SU-DHL-6 (cell line): ENCODE data around the gene FRMD1.

Experiments
- H2AFZ ChIP-seq: fragments of 200-600 bp; sonication (generic); 2 replicates; pipeline ENCODE4 v1.6.1; 2014; ENCODE audit warnings: low read depth, mild to moderate bottlenecking, moderate library complexity, mixed read lengths, antibody characterized with exemption, low read length; ENCODE audit not compliant: severe bottlenecking
- H3F3A ChIP-seq: fragments of 200-600 bp; shearing (Covaris generic); 2 replicates; pipeline ENCODE4 v1.6.0; 2016; ENCODE audit warnings: antibody characterized with exemption, mild to moderate bottlenecking; ENCODE audit not compliant: insufficient read depth
- H3K27ac ChIP-seq: fragments of 200-600 bp; sonication (generic); 2 replicates; pipeline ENCODE4 v1.5.1; 2016; ENCODE audit warnings: low read depth, mild to moderate bottlenecking, low read length, moderate library complexity, mixed read lengths
- H3K27me3 ChIP-seq: fragments of 200-600 bp; sonication (generic), shearing (Covaris generic); 2 replicates; pipeline ENCODE4 v1.6.0; 2014; ENCODE audit warnings: mild to moderate bottlenecking, low read length
- H3K36me3 ChIP-seq: fragments of 200-600 bp; sonication (generic); 2 replicates; pipeline ENCODE4 v1.6.1; 2014; ENCODE audit warnings: mild to moderate bottlenecking, low read length, mixed read lengths
- H3K4me2 ChIP-seq: fragments of 300-600, 200-600 bp; shearing (Covaris generic), sonication (generic); 2 replicates; pipeline ENCODE4 v1.6.0; 2014; ENCODE audit warnings: low read length, low read depth, mild to moderate bottlenecking; ENCODE audit not compliant: poor library complexity, severe bottlenecking
- H3K4me3 ChIP-seq: fragments of 200-600 bp; sonication (generic); 2 replicates; pipeline ENCODE4 v1.5.1; 2014; ENCODE audit warnings: antibody characterized with exemption, low read length, mild to moderate bottlenecking, mixed read lengths; ENCODE audit not compliant: insufficient read depth, poor library complexity, severe bottlenecking
- H3K79me2 ChIP-seq: fragments of 200-600 bp; sonication (generic); 2 replicates; pipeline ENCODE4 v1.6.1; 2014; ENCODE audit warnings: mild to moderate bottlenecking, low read length, moderate library complexity; ENCODE audit not compliant: insufficient read depth
- H3K9ac ChIP-seq: fragments of 200-600 bp; sonication (generic); 2 replicates; pipeline ENCODE4 v1.7.0; 2014; ENCODE audit warnings: mild to moderate bottlenecking, low read length
- H3K9me2 ChIP-seq: fragments of 200-600 bp; sonication (generic); replicated peaks from 2 replicates; pipeline ENCODE4 v1.6.1; 2014; ENCODE audit warnings: low read length; ENCODE audit not compliant: insufficient read depth
- H3K9me3 ChIP-seq: fragments of 200-600 bp; sonication (generic); 2 replicates; pipeline ENCODE4 v1.6.1; 2014; ENCODE audit warnings: low read length, mixed read lengths; ENCODE audit not compliant: insufficient read depth
- H4K20me1 ChIP-seq: fragments of 200-600 bp; sonication (generic); 2 replicates; pipeline ENCODE4 v1.6.1; 2014; ENCODE audit warnings: low read depth, mild to moderate bottlenecking, antibody characterized with exemption, low read length, moderate library complexity, mixed read lengths
- CTCF ChIP-seq: fragments of 200-600 bp; sonication (generic); IDR thresholded peaks from one replicate; pipeline ENCODE4 v1.5.1; 2017; ENCODE audit warnings: antibody characterized with exemption, mild to moderate bottlenecking, low read length, moderate library complexity; ENCODE audit not compliant: insufficient read depth, poor library complexity, severe bottlenecking
- EZH2phosphoT487 ChIP-seq: fragments of 200-600 bp; sonication (generic), shearing (Covaris generic); conservative IDR thresholded peaks from 2 replicates; pipeline ENCODE4 v1.6.1; 2018; ENCODE audit warnings: mild to moderate bottlenecking, antibody characterized with exemption, low read length, moderate library complexity, mixed read lengths

Gene FRMD1

GRCh38 chr6:168052291-168052891, 26.6 kb downstream of the FRMD1 start:
- H3K9me2 ChIP-seq: no peaks in the 10 kb centered on the region
- H3K4me3 ChIP-seq: no peak overlapping the region
- H2AFZ ChIP-seq: no peak overlapping the region
- no peaks in the 10 kb centered on the region for H4K20me1 ChIP-seq
- H3K27me3 ChIP-seq: no peaks in the 10 kb centered on the region
- H3K36me3 ChIP-seq: no peaks in the 10 kb centered on the region
- no peaks in the 10 kb centered on the region for H3F3A ChIP-seq
- no peak overlapping the region for H3K9ac ChIP-seq
- H3K4me2 ChIP-seq: no peak overlapping the region
- TF ChIP-seq EZH2phosphoT487 (no peak), CTCF (no peak)
- H3K79me2 ChIP-seq: no peaks in the 10 kb centered on the region
- H3K27ac ChIP-seq: no peak overlapping the region
- no peaks in the 10 kb centered on the region for H3K9me3 ChIP-seq

DNA sequence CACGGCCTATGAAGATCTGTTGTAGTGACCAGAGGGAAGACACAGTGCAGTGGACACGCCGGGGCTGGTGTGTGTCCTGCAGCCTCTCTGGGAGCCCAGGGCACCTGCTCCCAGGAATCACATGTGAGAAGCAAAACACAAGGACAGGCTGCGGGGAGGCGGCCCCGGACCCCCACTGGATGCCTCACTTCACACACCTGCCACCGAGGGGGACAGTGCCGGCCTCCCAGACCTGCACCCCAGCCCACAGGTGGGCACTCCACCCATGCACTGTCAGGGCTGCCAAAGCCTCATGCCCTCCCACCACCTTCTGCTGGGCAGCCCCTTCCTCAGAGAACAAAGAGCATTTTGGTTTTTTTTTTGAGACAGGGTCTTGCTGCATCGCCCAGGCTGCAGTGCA, 27.4 kb downstream of the FRMD1 start:
- H3K36me3 ChIP-seq: no peaks in the 10 kb centered on the region
- no peak overlapping the region for H3K9ac ChIP-seq
- H3K9me3 ChIP-seq: no peaks in the 10 kb centered on the region
- H3K4me3 ChIP-seq: no peak overlapping the region
- no peaks in the 10 kb centered on the region for H4K20me1 ChIP-seq
- no peak overlapping the region for H3K27ac ChIP-seq
- TF ChIP-seq EZH2phosphoT487 (no peak), CTCF (no peak)
- no peak overlapping the region for H2AFZ ChIP-seq
- no peak overlapping the region for H3K4me2 ChIP-seq
- no peaks in the 10 kb centered on the region for H3K9me2 ChIP-seq
- no peaks in the 10 kb centered on the region for H3K79me2 ChIP-seq
- no peaks in the 10 kb centered on the region for H3K27me3 ChIP-seq
- H3F3A ChIP-seq: no peaks in the 10 kb centered on the region

DNA sequence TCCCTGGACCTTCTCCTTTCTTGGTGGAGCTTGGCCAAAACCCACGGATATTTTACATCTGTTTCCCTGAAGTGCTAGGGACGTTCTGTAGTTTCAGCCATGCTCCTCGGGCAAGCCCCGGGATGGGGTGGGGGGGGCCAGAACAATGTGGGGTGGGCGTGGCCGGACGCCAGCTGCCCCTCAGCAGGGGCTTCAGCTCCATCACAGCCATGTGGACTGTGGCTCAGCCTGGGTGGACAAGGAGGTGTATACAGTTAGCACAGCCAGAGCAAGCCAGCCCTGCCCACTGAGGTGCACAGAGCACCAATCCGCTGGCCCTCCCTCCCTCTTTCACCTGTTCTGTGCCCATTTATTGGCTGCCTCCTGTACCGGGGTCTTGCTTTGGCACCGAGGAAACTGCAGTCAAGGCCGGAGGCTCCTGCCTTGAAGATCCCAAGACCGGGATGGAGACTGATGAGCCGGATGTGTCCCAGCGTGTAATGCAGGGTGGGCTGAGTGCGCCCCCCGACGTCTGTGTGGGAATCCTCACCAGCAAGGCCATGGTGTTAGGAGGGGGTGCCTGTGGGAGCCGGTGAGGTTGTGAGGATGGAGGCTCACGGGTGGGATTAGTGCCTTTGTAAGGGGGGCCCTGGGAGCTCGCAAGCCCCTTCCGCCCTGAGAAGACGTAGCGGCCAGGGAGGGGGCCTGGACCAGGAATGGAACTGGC, 28.0 kb downstream of the FRMD1 start:
- no peaks in the 10 kb centered on the region for H3K27me3 ChIP-seq

More for the DNA sequence above, 28.0 kb downstream of the FRMD1 start:
- H3K9me3 ChIP-seq: no peaks in the 10 kb centered on the region
- no peaks in the 10 kb centered on the region for H4K20me1 ChIP-seq
- H3K4me2 ChIP-seq: no peak overlapping the region
- TF ChIP-seq EZH2phosphoT487 (no peak), CTCF (no peak)
- H3K79me2 ChIP-seq: no peaks in the 10 kb centered on the region
- no peak overlapping the region for H3K4me3 ChIP-seq
- no peak overlapping the region for H3K27ac ChIP-seq
- no peaks in the 10 kb centered on the region for H3F3A ChIP-seq
- H3K9ac ChIP-seq: no peak overlapping the region
- no peaks in the 10 kb centered on the region for H3K36me3 ChIP-seq
- no peak overlapping the region for H2AFZ ChIP-seq
- no peaks in the 10 kb centered on the region for H3K9me2 ChIP-seq
